GM12801 (cell line): ENCODE results near the gene ADAM15.

ENCODE experiments used
- CTCF ChIP-seq: IDR thresholded peaks from one replicate; pipeline ENCODE4 v1.5.1; 2011; ENCODE audit warnings: control low read depth; ENCODE audit not compliant: insufficient read length; ENCODE audit errors: extremely low read depth

The ADAM15 gene

GRCh38 chr1:155029513-155030242 lies 21.4 kb upstream of the ADAM15 start:
- TF ChIP-seq CTCF: no peak

- TF ChIP-seq CTCF: no peak
Measured at GRCh38 chr1:155030243-155030795, 20.8 kb upstream of the ADAM15 start.

- no peak for TF ChIP-seq CTCF
Measured at GRCh38 chr1:155030899-155031298, 20.2 kb upstream of the ADAM15 start.

GRCh38 chr1:155032886-155033285 lies 18.2 kb upstream of the ADAM15 start:
- no peak for TF ChIP-seq CTCF

- TF ChIP-seq CTCF: no peak
Measured at GRCh38 chr1:155033524-155033923, 17.6 kb upstream of the ADAM15 start, which contains the start of the genes DCST1 and DCST2. Gene DCST1 (plus strand): TSS chr1:155033824. CDS start chr1:155034037, 213 bp downstream. Gene DCST2 (minus strand): TSS chr1:155033781. CDS start chr1:155033701, 80 bp downstream.

- no peak for TF ChIP-seq CTCF
Measured at GRCh38 chr1:155034318-155035208, 16.6 kb upstream of the ADAM15 start.

GRCh38 chr1:155035936-155036335 lies 15.2 kb upstream of the ADAM15 start:
- no peak for TF ChIP-seq CTCF
